ENCODE measurements around the gene RP2. TPM values are rescaled to one million over a fixed set of nuclear protein-coding genes. Genes with fewer than 3 reads are reported as not detected.

Gene RP2
- total and polyA plus RNA-seq, 2 of the 8 experiments (the other 6 are each of a cell fraction or from before 2014, with no cell fraction given), result 2.2 to 6.9 TPM

- FAIRE-seq, result no peak
These were observed 24.4 kb upstream of the RP2 start for GRCh38 chrX:46812445-46812844.

More at GRCh38 chrX:46812445-46812844, 24.4 kb upstream of the RP2 start:
- H2AFZ ChIP-seq (ENCODE audit: low read length), result no peak overlapping the region
- no peaks in the 10 kb centered on the region for H4K20me1 ChIP-seq (replicated peaks in 1 of 2; ENCODE audit: control insufficient read depth in 1 of 2, insufficient read depth in 2 of 2, low read length in 2 of 2)
- H2BK12ac ChIP-seq (ENCODE audit: low read depth, low read length), result no peak overlapping the region
- H3K79me2 ChIP-seq (ENCODE audit: control insufficient read depth in 1 of 2, insufficient read depth in 2 of 2, low read length in 2 of 2), result no peaks in the 10 kb centered on the region
- 100% methylated on average over 2 of the region's 2 CpGs; no CpG with 5 or more reads in 1 of the 2 experiments for WGBS, 2 experiments (ENCODE audit: extremely low coverage in 1 of 2, insufficient coverage in 1 of 2, insufficient read length in 1 of 2, insufficient replicate concordance in 2 of 2, low coverage in 1 of 2, low lambda C conversion rate in 2 of 2, missing lambda C conversion rate in 1 of 2)
- no peak overlapping the region for H3K9ac ChIP-seq (replicated peaks in 1 of 4; ENCODE audit: extremely low read depth in 1 of 4, low read depth in 3 of 4, low read length in 3 of 4)
- no peak overlapping the region for H4K8ac ChIP-seq (ENCODE audit: extremely low read depth, insufficient read depth, low read length)
- H4K91ac ChIP-seq (replicated peaks; ENCODE audit: insufficient read length, low read length), result no peak overlapping the region
- no peaks in the 10 kb centered on the region for H3K27me3 ChIP-seq (replicated peaks in 1 of 4; ENCODE audit: control insufficient read depth in 3 of 4, extremely low read depth in 1 of 4, insufficient read depth in 3 of 4, low read length in 3 of 4)
- H2BK15ac ChIP-seq (ENCODE audit: low read length), result no peak overlapping the region
- H4K5ac ChIP-seq (ENCODE audit: insufficient read length, low read depth, low read length), result no peak overlapping the region
- no peak overlapping the region for H3K14ac ChIP-seq (ENCODE audit: insufficient read length)
- H3K4me3 ChIP-seq (ENCODE audit: extremely low read depth in 1 of 4, insufficient read depth in 2 of 4, low read depth in 3 of 4, low read length in 4 of 4), result no peak overlapping the region
- no peak overlapping the region for H2BK20ac ChIP-seq (ENCODE audit: low read length)
- DNase-seq (ENCODE audit: low read depth in 1 of 2, low spot score in 2 of 2), result no peak
- no peaks in the 10 kb centered on the region for H3K36me3 ChIP-seq (ENCODE audit: control insufficient read depth in 2 of 4, insufficient read depth in 4 of 4, low read length in 3 of 4)
- no peaks in the 10 kb centered on the region for H3K23me2 ChIP-seq (ENCODE audit: low read depth, low read length)
- no peak overlapping the region for H2BK5ac ChIP-seq (ENCODE audit: low read depth, low read length)
- no peak overlapping the region for H2AK5ac ChIP-seq (ENCODE audit: low read depth, low read length)
- H3K23ac ChIP-seq (ENCODE audit: insufficient read length), result no peak overlapping the region
- TF ChIP-seq ATF2 (IDR thresholded peaks at IDR 0.05; ENCODE audit: low read length) (no peak), RXRA (IDR thresholded peaks at IDR 0.05; ENCODE audit: insufficient read depth, low read depth, low read length) (no peak), SIN3A (conservative IDR thresholded peaks at IDR 0.05 in 1 of 2, IDR thresholded peaks at IDR 0.05 in 1 of 2; ENCODE audit: low read depth in 1 of 2, low read length in 2 of 2) (no peak), NRF1 (IDR thresholded peaks at IDR 0.05; ENCODE audit: low read depth, low read length) (no peak), NANOG (IDR thresholded peaks at IDR 0.05; ENCODE audit: insufficient read depth, low read depth, low read length, poor library complexity, severe bottlenecking) (no peak), SRF (IDR thresholded peaks at IDR 0.05; ENCODE audit: low read depth, low read length) (no peak), GABPA (IDR thresholded peaks at IDR 0.05; ENCODE audit: borderline replicate concordance, insufficient read depth, low read length) (no peak), TBP (IDR thresholded peaks at IDR 0.05; ENCODE audit: low read depth, low read length) (no peak)
- H3K9me3 ChIP-seq (ENCODE audit: insufficient read depth in 2 of 2, low read depth in 1 of 2, low read length in 1 of 2), result no peaks in the 10 kb centered on the region
- H3K4ac ChIP-seq (replicated peaks; ENCODE audit: insufficient read length, low read depth, low read length), result no peak overlapping the region
- H2BK120ac ChIP-seq (replicated peaks; ENCODE audit: low read depth, low read length), result no peak overlapping the region
- no peak overlapping the region for H3K4me2 ChIP-seq (ENCODE audit: insufficient read depth in 1 of 2, low read depth in 2 of 2, low read length in 2 of 2)
- H3K79me1 ChIP-seq (ENCODE audit: low read depth, low read length), result no peaks in the 10 kb centered on the region
- CTCF ChIA-PET (ENCODE audit: partially characterized antibody), result no interaction called here
- no peaks in the 10 kb centered on the region for H3K4me1 ChIP-seq (replicated peaks in 1 of 4; ENCODE audit: control insufficient read depth in 3 of 4, insufficient read depth in 4 of 4, low read length in 3 of 4)
- POLR2A ChIA-PET (ENCODE audit: partially characterized antibody), result no interaction called here
- H3K18ac ChIP-seq (ENCODE audit: extremely low read depth, low read length), result no peak overlapping the region
- no peak overlapping the region for H3K27ac ChIP-seq (ENCODE audit: low read depth, low read length)
- no peak overlapping the region for H3K56ac ChIP-seq (replicated peaks; ENCODE audit: insufficient read length, low read depth, low read length)
